ENCODE data around the gene LDHD. TPM values are rescaled to one million over a fixed set of nuclear protein-coding genes. Genes with fewer than 3 reads are reported as not detected.

Gene LDHD
- total and polyA plus RNA-seq, 12 donors = 2.4 to 46.0 (median 19.6) TPM

GRCh38 chr16:75075688-75076268 is 40.8 kb downstream of the LDHD start:
- Histone ChIP-seq H3K27me3 (no peaks in the 10 kb centered on the region), H3K4me1 (replicated peaks in 1 of 2) (peaks cover 0 to 7% of the 10 kb centered on the region in 2 donors), H3K36me3 (replicated peaks in 1 of 2) (no peaks in the 10 kb centered on the region), H3K4me3 (no peak overlapping the region), H3K9me3 (replicated peaks in 1 of 3) (no peaks in the 10 kb centered on the region), H3K27ac (no peak overlapping the region)
- intact Hi-C loops (cut with DNase I) = no loop called here
- WGBS, 4 donors = 72 to 85% (median 80%) methylated on average over 3 of the region's 3 CpGs
- TF ChIP-seq CTCF (IDR thresholded peaks at IDR 0.05) = no peak
- no peak for TF ChIP-seq POLR2A (IDR thresholded peaks at IDR 0.05)
- DNase-seq = no peak

- no peaks in the 10 kb centered on the region for H3K9me3 ChIP-seq (replicated peaks in 1 of 3)
- no peaks in the 10 kb centered on the region for H3K27me3 ChIP-seq
- DNase-seq = peak in 2 of 7 donors; percentile 21 to 29
- peak overlapping the region in 1 of 5 donors; percentile 15 for H3K27ac ChIP-seq
- 47 to 69% (median 56%) methylated on average over 6 to 12 of the region's 12 CpGs for WGBS, 4 donors
- H3K4me3 ChIP-seq = no peak overlapping the region
- intact Hi-C loops (cut with DNase I) = no loop called here
- TF ChIP-seq POLR2A (IDR thresholded peaks at IDR 0.05) (no peak), CTCF (IDR thresholded peaks at IDR 0.05) (no peak)
- H3K36me3 ChIP-seq (replicated peaks in 1 of 2) = no peaks in the 10 kb centered on the region
- peaks cover 0 to 7% of the 10 kb centered on the region in 2 donors for H3K4me1 ChIP-seq (replicated peaks in 1 of 2)
These were observed 41.5 kb downstream of the LDHD start for GRCh38 chr16:75074920-75075687.

- Histone ChIP-seq H3K4me3 (no peak overlapping the region), H3K36me3 (replicated peaks in 1 of 2) (no peaks in the 10 kb centered on the region), H3K27ac (no peak overlapping the region), H3K27me3 (no peaks in the 10 kb centered on the region), H3K9me3 (replicated peaks in 1 of 3) (no peaks in the 10 kb centered on the region), H3K4me1 (replicated peaks in 1 of 2) (peaks cover 0 to 7% of the 10 kb centered on the region in 2 donors)
- intact Hi-C loops (cut with DNase I) = no loop called here
- no peak for DNase-seq
- 79 to 93% (median 83%) methylated on average over 3 to 4 of the region's 4 CpGs for WGBS, 4 donors
- TF ChIP-seq POLR2A (IDR thresholded peaks at IDR 0.05) (no peak), CTCF (IDR thresholded peaks at IDR 0.05) (no peak)
These were observed 42.2 kb downstream of the LDHD start for GRCh38 chr16:75074304-75074793.

GRCh38 chr16:75073545-75074303 is 42.9 kb downstream of the LDHD start:
- no peak for DNase-seq
- Histone ChIP-seq H3K9me3 (replicated peaks in 1 of 3) (no peaks in the 10 kb centered on the region), H3K36me3 (replicated peaks in 1 of 2) (no peaks in the 10 kb centered on the region), H3K27ac (no peak overlapping the region), H3K4me1 (replicated peaks in 1 of 2) (peaks cover 0 to 7% of the 10 kb centered on the region in 2 donors), H3K4me3 (no peak overlapping the region), H3K27me3 (no peaks in the 10 kb centered on the region)
- 88 to 94% (median 89%) methylated on average over 15 to 20 of the region's 20 CpGs for WGBS, 4 donors
- intact Hi-C loops (cut with DNase I) = no loop called here
- TF ChIP-seq POLR2A (IDR thresholded peaks at IDR 0.05) = no peak
- TF ChIP-seq CTCF (IDR thresholded peaks at IDR 0.05) = no peak
